Kidney (tissue), 14 donors: ENCODE measurements around the gene TMEM74B. TPM values are rescaled to one million over a fixed set of nuclear protein-coding genes. Genes with fewer than 3 reads are reported as not detected.

Experiments used
- DNase-seq, 5 donors: peaks; one replicate each; pipeline ENCODE4 v3.0.0-alpha.2; 2013 to 2020
- FAIRE-seq: peaks from 2 replicates; lab custom pipeline; 2012; peaks lifted over from hg19 to GRCh38; lab: Jason Lieb, UNC
- H3K27ac ChIP-seq, 2 donors: one replicate each; pipeline ENCODE4 v1.7.0; 2013; ENCODE audit warnings: low read depth in 2 of 2, low read length in 2 of 2, inconsistent platforms in 1 of 2
- H3K27me3 ChIP-seq: one replicate; pipeline ENCODE4 v1.7.1; 2013; ENCODE audit warnings: low read length, inconsistent platforms; ENCODE audit not compliant: control insufficient read depth, insufficient read depth
- H3K36me3 ChIP-seq, 3 donors: one replicate each; pipeline versions ENCODE4 v1.7.0 to v1.7.1; 2013; ENCODE audit warnings: low read length in 3 of 3, control low read depth in 1 of 3, inconsistent platforms in 1 of 3; ENCODE audit not compliant: insufficient read depth in 3 of 3, control insufficient read depth in 2 of 3
- H3K4me1 ChIP-seq, 3 donors: one replicate each; pipeline versions ENCODE4 v1.7.0 to v1.7.1; 2013; ENCODE audit warnings: low read length in 3 of 3, inconsistent platforms in 1 of 3, low read depth in 1 of 3; ENCODE audit not compliant: control insufficient read depth in 2 of 3, insufficient read depth in 2 of 3
- H3K4me3 ChIP-seq, 3 donors: one replicate each; pipeline versions ENCODE4 v1.7.0 to v1.8.1; 2013; ENCODE audit warnings: low read length in 3 of 3, control low read depth in 1 of 3, inconsistent platforms in 1 of 3
- H3K9ac ChIP-seq, 3 donors: one replicate each; pipeline versions ENCODE4 v1.7.0 to v1.7.1; 2013; ENCODE audit warnings: low read length in 3 of 3, control low read depth in 1 of 3, inconsistent platforms in 1 of 3
- H3K9me3 ChIP-seq, 3 donors: one replicate each; pipeline versions ENCODE4 v1.7.0 to v1.7.1; 2013; ENCODE audit warnings: low read length in 3 of 3, control low read depth in 1 of 3, inconsistent platforms in 1 of 3; ENCODE audit not compliant: control insufficient read depth in 2 of 3, insufficient read depth in 1 of 3
- intact Hi-C: fragments of 100-400 bp; cut with DNase I; formaldehyde crosslinking; loops from one replicate; pipeline ENCODE4 v1.11.1; 2022
- polyA plus RNA-seq: library from polyadenylated mRNA; stranded (reverse); fragments of 350-450 nt; fragmentation: Illumina TruSeq; extraction: RNeasy Lipid Tissue Mini Kit (QIAGEN cat#74804); gene quantifications from one replicate; pipeline ENCODE4 v1.2.3, GENCODE V29; 2014; ENCODE audit warnings: low read depth, low replicate concordance; ENCODE audit not compliant: insufficient read depth
- total RNA-seq: library from RNA; stranded (reverse); fragmentation: NEBNext Ultra II Directional; extraction: Animal tissue kit (Norgen Biotek cat#: 25700); gene quantifications from one replicate; pipeline ENCODE4 v1.2.1, GENCODE V29; 2021
- TF ChIP-seq, protein P1 (sequence below): IDR thresholded peaks from 3 replicates; pipeline ENCODE4 v1.5.1; 2012; ENCODE audit warnings: mild to moderate bottlenecking, moderate library complexity, borderline replicate concordance; ENCODE audit not compliant: insufficient read depth; ENCODE audit errors: extremely low read depth
- donor health status: control.
- donor health status: control.
- donor health status: control.
- donor health status: control.
- donor health status: control.
- donor health status: DM: yes; HTN: yes; CAD: no.
- donor health status: Normal renal cell carcinoma (clear cell type).

Gene TMEM74B
- total and polyA plus RNA-seq, 2 donors from 2014 or later: 0.54 to 1.6 TPM

GRCh38 chr20:1171461-1172093, 13.2 kb downstream of the TMEM74B start:
- Histone ChIP-seq H3K27ac (no peak overlapping the region), H3K27me3 (no peaks in the 10 kb centered on the region), H3K9me3 (no peaks in the 10 kb centered on the region), H3K9ac (no peak overlapping the region), H3K36me3 (peaks cover 9 to 36% (median 30%) of the 10 kb centered on the region in 3 donors), H3K4me1 (no peaks in the 10 kb centered on the region), H3K4me3 (no peak overlapping the region)
- DNase-seq: peak in 4 of 5 donors; percentile 54 to 79 (median 62)
- TF ChIP-seq, protein P1, sequence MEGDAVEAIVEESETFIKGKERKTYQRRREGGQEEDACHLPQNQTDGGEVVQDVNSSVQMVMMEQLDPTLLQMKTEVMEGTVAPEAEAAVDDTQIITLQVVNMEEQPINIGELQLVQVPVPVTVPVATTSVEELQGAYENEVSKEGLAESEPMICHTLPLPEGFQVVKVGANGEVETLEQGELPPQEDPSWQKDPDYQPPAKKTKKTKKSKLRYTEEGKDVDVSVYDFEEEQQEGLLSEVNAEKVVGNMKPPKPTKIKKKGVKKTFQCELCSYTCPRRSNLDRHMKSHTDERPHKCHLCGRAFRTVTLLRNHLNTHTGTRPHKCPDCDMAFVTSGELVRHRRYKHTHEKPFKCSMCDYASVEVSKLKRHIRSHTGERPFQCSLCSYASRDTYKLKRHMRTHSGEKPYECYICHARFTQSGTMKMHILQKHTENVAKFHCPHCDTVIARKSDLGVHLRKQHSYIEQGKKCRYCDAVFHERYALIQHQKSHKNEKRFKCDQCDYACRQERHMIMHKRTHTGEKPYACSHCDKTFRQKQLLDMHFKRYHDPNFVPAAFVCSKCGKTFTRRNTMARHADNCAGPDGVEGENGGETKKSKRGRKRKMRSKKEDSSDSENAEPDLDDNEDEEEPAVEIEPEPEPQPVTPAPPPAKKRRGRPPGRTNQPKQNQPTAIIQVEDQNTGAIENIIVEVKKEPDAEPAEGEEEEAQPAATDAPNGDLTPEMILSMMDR: no peak
- intact Hi-C loops: no loop called here
- FAIRE-seq: no peak

GRCh38 chr20:1169224-1169623, 15.6 kb downstream of the TMEM74B start:
- DNase-seq (no peak), FAIRE-seq (no peak)
- no peaks in the 10 kb centered on the region for H3K4me1 ChIP-seq
- H3K9ac ChIP-seq: no peak overlapping the region
- no peak overlapping the region for H3K27ac ChIP-seq
- no peaks in the 10 kb centered on the region for H3K9me3 ChIP-seq
- no peak overlapping the region for H3K4me3 ChIP-seq
- TF ChIP-seq, protein P1: no peak
- intact Hi-C loops: no loop called here
- no peaks in the 10 kb centered on the region for H3K27me3 ChIP-seq
- peaks cover 16 to 58% (median 52%) of the 10 kb centered on the region in 3 donors for H3K36me3 ChIP-seq

- Histone ChIP-seq H3K4me1 (no peaks in the 10 kb centered on the region), H3K4me3 (no peak overlapping the region), H3K27ac (no peak overlapping the region), H3K27me3 (no peaks in the 10 kb centered on the region), H3K36me3 (peaks cover 16 to 70% (median 55%) of the 10 kb centered on the region in 3 donors), H3K9me3 (no peaks in the 10 kb centered on the region), H3K9ac (no peak overlapping the region)
- DNase-seq: no peak
- FAIRE-seq: no peak
- TF ChIP-seq, protein P1: no peak
- intact Hi-C loops: no loop called here
Measured at GRCh38 chr20:1166948-1167720, 17.6 kb downstream of the TMEM74B start.
